GM19043 (cell line): ENCODE data around the gene CD226.

ENCODE experiments used
- ATAC-seq: cut with Tn5 transposase; IDR thresholded peaks from one replicate; pipeline ENCODE4 v1.9.1; 2021; ENCODE audit warnings: low read depth; ENCODE audit not compliant: unreplicated experiment

The CD226 gene

DNA sequence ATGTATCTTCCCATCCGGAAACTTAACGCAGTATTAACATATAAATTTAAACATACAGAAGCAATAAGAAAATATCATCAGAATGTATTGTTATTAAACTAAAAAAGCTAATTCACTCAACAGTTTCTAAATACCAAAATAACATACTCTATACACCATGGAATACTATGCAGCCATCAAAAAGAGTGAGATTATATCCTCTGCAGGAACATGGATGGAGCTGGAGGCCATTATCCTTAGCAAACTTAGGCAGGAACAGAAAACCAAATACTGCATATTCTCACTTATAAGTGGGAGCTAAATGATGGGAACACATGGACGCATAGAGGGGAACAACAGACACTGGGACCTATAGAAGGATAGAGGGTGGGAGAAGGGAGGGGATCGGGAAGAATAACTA lies 127.1 kb downstream of the CD226 start:
- ATAC-seq, result no peak

- no peak for ATAC-seq
Measured at GRCh38 chr18:69819460-69819859, 128.2 kb downstream of the CD226 start.

DNA sequence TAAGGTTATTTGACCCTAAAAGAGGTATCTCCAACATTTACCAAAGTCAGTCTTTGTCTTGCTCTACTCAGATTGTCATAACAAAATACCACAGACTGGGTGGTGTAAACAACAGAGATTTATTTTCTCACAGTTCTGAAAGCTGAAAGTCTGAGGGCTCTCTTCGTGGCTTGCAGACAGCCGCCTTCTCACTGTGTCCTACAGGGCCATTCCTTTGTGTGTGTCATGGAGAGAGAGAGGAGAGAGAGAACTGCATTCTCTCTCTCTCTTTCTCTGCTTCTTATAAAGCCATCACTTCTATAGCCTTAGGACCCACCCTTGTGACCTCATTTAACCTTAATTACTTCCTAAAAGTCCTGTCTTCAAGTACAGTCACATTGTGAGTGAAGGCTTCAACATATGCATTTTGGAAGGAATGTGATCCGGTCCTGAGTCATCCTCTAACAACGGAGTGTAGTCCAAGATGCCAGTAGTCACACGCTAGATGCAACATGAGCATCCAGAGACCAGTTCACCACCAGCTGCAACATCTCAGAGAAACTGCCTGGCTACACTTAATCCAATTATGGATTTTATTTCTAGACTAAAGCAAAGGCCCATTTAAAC lies 130.2 kb downstream of the CD226 start:
- ATAC-seq, result no peak

DNA sequence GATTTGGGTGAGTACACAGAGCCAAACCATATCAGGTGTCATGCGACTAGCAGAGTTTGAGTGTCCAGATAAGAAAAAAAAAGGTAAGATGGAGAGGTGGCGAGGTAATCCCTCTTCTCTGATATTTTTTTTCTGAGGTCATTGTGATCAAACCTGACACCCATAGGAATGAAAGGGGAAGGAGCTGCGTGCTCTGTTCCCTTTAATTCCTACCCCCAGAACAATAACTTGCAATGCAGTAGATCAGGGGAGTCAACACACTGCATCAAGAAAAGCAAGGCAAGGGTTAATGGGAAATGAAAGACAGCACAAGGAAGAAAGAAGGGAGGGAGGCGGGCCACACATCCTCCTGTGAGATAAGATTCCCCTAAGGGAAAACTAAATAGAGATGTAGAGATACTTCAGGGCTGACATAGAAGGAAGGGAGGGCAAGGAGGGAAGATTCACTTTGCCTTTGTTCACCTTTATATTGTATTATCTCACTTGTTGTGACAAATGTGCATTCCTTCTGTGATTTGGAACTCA lies 132.8 kb downstream of the CD226 start:
- ATAC-seq, result no peak

- ATAC-seq, result no peak
Measured at GRCh38 chr18:69813559-69813958, 134.1 kb downstream of the CD226 start.

DNA sequence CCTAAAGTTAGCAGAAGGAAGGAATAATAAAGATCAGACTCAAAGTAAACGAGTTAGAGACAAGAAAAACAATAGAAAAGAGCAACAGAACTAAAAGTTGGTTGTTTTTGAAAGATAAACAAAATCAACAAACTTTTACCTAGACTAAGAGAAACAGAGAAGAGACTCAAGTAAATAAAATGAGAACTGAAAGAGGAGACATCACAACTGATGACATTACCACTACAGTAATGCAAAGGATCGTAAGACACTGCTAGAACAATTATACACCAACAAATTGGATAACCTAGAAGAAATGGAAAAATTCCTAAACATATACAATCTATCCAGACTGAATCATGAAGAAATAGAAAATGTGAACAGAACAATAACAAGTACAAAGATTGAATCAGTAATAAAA lies 139.3 kb downstream of the CD226 start:
- ATAC-seq, result no peak

GRCh38 chr18:69804776-69805501 lies 142.7 kb downstream of the CD226 start:
- ATAC-seq, result no peak
